Effector CD8-positive, alpha-beta T cell (primary cell): ENCODE data around the gene TBC1D3G.
"Not testable (repeated sequence)": the region's sequence is repeated elsewhere in the genome, so short reads cannot be mapped to it uniquely, and the experiment has no call there.

Experiments used
- DNase-seq: peaks from one replicate; lab custom pipeline; 2025; lab: John Stamatoyannopoulos, UW
- total RNA-seq, 4 experiments: gene quantifications; one replicate each; lab custom pipeline; 2026; lab: John Stamatoyannopoulos, UW

Gene TBC1D3G
- 0 reads per million in 4 experiments for total RNA-seq

GRCh38 chr17:36323584-36323983, at the start of gene TBC1D3G:
TBC1D3G (plus strand) TSS chr17:36323884; CDS start chr17:36325412, 1,528 bp downstream.
- not testable (repeated sequence) for DNase-seq

GRCh38 chr17:36283256-36283655, 40.4 kb upstream of the TBC1D3G start:
- DNase-seq, result not testable (repeated sequence)

GRCh38 chr17:36284219-36284618, 39.5 kb upstream of the TBC1D3G start:
- not testable (repeated sequence) for DNase-seq

- not testable (repeated sequence) for DNase-seq
These were observed 33.6 kb upstream of the TBC1D3G start for GRCh38 chr17:36289965-36290612.

- not testable (repeated sequence) for DNase-seq
These were observed 28.5 kb upstream of the TBC1D3G start for GRCh38 chr17:36295161-36295560.

- DNase-seq, result not testable (repeated sequence)
These were observed 7.9 kb upstream of the TBC1D3G start for GRCh38 chr17:36315736-36316135.

- DNase-seq, result not testable (repeated sequence)
These were observed 38.8 kb downstream of the TBC1D3G start for GRCh38 chr17:36362496-36362895.

GRCh38 chr17:36375938-36376337, 52.3 kb downstream of the TBC1D3G start:
- not testable (repeated sequence) for DNase-seq
